Activated T-cell treated with anti-CD3 and anti-CD28 coated beads, Interleukin-2, amount 50 U/mL, for 4 hours (primary cell): Measurements from ENCODE around the gene HLA-DOB. TPM values are rescaled to one million over a fixed set of nuclear protein-coding genes. Genes with fewer than 3 reads are reported as not detected.

Experiments
- ATAC-seq, 2 donors: fragments of 200-7000 bp; cut with Tn5 transposase; one replicate each; pipeline ENCODE4 v1.10.0; 2021
- DNase-seq: peaks from one replicate; pipeline ENCODE4 v3.0.0-alpha.2; 2020
- H3K27me3 Mint-ChIP-seq: one replicate; pipeline ENCODE4 v1.8.0; 2021; ENCODE audit warnings: low read depth, mixed read lengths
- H3K36me3 Mint-ChIP-seq: one replicate; pipeline ENCODE4 v1.8.0; 2022; ENCODE audit warnings: mixed read lengths; ENCODE audit not compliant: insufficient read depth
- H3K4me1 Mint-ChIP-seq: one replicate; pipeline ENCODE4 v1.8.0; 2021; ENCODE audit warnings: low read depth, mixed read lengths
- H3K4me3 Mint-ChIP-seq: one replicate; pipeline ENCODE4 v1.8.0; 2021; ENCODE audit warnings: mild to moderate bottlenecking, moderate library complexity, mixed read lengths
- H3K9me3 Mint-ChIP-seq: one replicate; pipeline ENCODE4 v1.8.0; 2021; ENCODE audit warnings: mixed read lengths
- total RNA-seq, 3 donors: library from RNA; stranded (reverse); gene quantifications; one replicate each; pipeline ENCODE4 v1.2.1, GENCODE V29; 2021

HLA-DOB gene
- total RNA-seq, 3 donors from 2014 or later, result 0.82 to 2.0 (median 1.2) TPM

- ATAC-seq (no peak), DNase-seq (no peak)
These were observed 20.1 kb upstream of the HLA-DOB start for GRCh38 chr6:32836873-32837272.

GRCh38 chr6:32835167-32835893 is 18.5 kb upstream of the HLA-DOB start:
- H3K36me3 Mint-ChIP-seq, result peaks cover 63% of the 10 kb centered on the region
- H3K4me1 Mint-ChIP-seq, result peaks cover 74% of the 10 kb centered on the region
- DNase-seq (no peak), ATAC-seq (no peak)
- H3K4me3 Mint-ChIP-seq, result peak overlapping the region; percentile 62
- H3K27me3 Mint-ChIP-seq, result no peaks in the 10 kb centered on the region
- H3K9me3 Mint-ChIP-seq, result no peaks in the 10 kb centered on the region

More at GRCh38 chr6:32836873-32837272, 20.1 kb upstream of the HLA-DOB start:
- Mint-ChIP-seq H3K36me3 (peaks cover 68% of the 10 kb centered on the region), H3K27me3 (no peaks in the 10 kb centered on the region), H3K4me1 (peaks cover 87% of the 10 kb centered on the region), H3K4me3 (peak overlapping the region; percentile 93), H3K9me3 (no peaks in the 10 kb centered on the region)

GRCh38 chr6:32833664-32834063 is 16.9 kb upstream of the HLA-DOB start:
- ATAC-seq, result no peak
- peaks cover 62% of the 10 kb centered on the region for H3K4me1 Mint-ChIP-seq
- H3K27me3 Mint-ChIP-seq, result no peaks in the 10 kb centered on the region
- peaks cover 76% of the 10 kb centered on the region for H3K36me3 Mint-ChIP-seq
- H3K9me3 Mint-ChIP-seq, result no peaks in the 10 kb centered on the region
- no peak for DNase-seq
- peak overlapping the region; percentile 34 for H3K4me3 Mint-ChIP-seq

- Mint-ChIP-seq H3K9me3 (no peaks in the 10 kb centered on the region), H3K4me1 (peaks cover 60% of the 10 kb centered on the region), H3K36me3 (peaks cover 76% of the 10 kb centered on the region), H3K4me3 (no peak overlapping the region), H3K27me3 (no peaks in the 10 kb centered on the region)
- ATAC-seq (no peak), DNase-seq (no peak)
These were observed 15.7 kb upstream of the HLA-DOB start for GRCh38 chr6:32832535-32832934.

GRCh38 chr6:32830936-32831335 is 14.1 kb upstream of the HLA-DOB start:
- peaks cover 67% of the 10 kb centered on the region for H3K36me3 Mint-ChIP-seq
- DNase-seq (no peak), ATAC-seq (no peak)
- H3K4me3 Mint-ChIP-seq, result no peak overlapping the region
- H3K9me3 Mint-ChIP-seq, result no peaks in the 10 kb centered on the region
- H3K4me1 Mint-ChIP-seq, result peaks cover 51% of the 10 kb centered on the region
- no peaks in the 10 kb centered on the region for H3K27me3 Mint-ChIP-seq

GRCh38 chr6:32830017-32830416 is 13.2 kb upstream of the HLA-DOB start:
- DNase-seq (no peak), ATAC-seq (no peak)
- H3K9me3 Mint-ChIP-seq, result no peaks in the 10 kb centered on the region
- H3K4me3 Mint-ChIP-seq, result no peak overlapping the region
- H3K36me3 Mint-ChIP-seq, result peaks cover 58% of the 10 kb centered on the region
- peaks cover 44% of the 10 kb centered on the region for H3K4me1 Mint-ChIP-seq
- H3K27me3 Mint-ChIP-seq, result no peaks in the 10 kb centered on the region

GRCh38 chr6:32829495-32829894 is 12.7 kb upstream of the HLA-DOB start:
- Mint-ChIP-seq H3K9me3 (no peaks in the 10 kb centered on the region), H3K4me1 (peaks cover 39% of the 10 kb centered on the region), H3K27me3 (no peaks in the 10 kb centered on the region), H3K4me3 (no peak overlapping the region), H3K36me3 (peaks cover 53% of the 10 kb centered on the region)
- DNase-seq, result no peak
- no peak for ATAC-seq

- peaks cover 17% of the 10 kb centered on the region for H3K4me1 Mint-ChIP-seq
- no peaks in the 10 kb centered on the region for H3K9me3 Mint-ChIP-seq
- H3K36me3 Mint-ChIP-seq, result peaks cover 32% of the 10 kb centered on the region
- ATAC-seq (no peak), DNase-seq (no peak)
- no peaks in the 10 kb centered on the region for H3K27me3 Mint-ChIP-seq
- no peak overlapping the region for H3K4me3 Mint-ChIP-seq
These were observed 10.2 kb upstream of the HLA-DOB start for GRCh38 chr6:32827025-32827424.

GRCh38 chr6:32825966-32826365 is 9.2 kb upstream of the HLA-DOB start:
- H3K9me3 Mint-ChIP-seq, result no peaks in the 10 kb centered on the region
- no peak overlapping the region for H3K4me3 Mint-ChIP-seq
- H3K4me1 Mint-ChIP-seq, result peaks cover 15% of the 10 kb centered on the region
- no peaks in the 10 kb centered on the region for H3K27me3 Mint-ChIP-seq
- no peak for DNase-seq
- ATAC-seq, result no peak
- H3K36me3 Mint-ChIP-seq, result peaks cover 26% of the 10 kb centered on the region

GRCh38 chr6:32819729-32820128 is 2.9 kb upstream of the HLA-DOB start:
- DNase-seq (no peak), ATAC-seq (no peak)
- H3K4me1 Mint-ChIP-seq, result peaks cover 2% of the 10 kb centered on the region
- no peak overlapping the region for H3K4me3 Mint-ChIP-seq
- no peaks in the 10 kb centered on the region for H3K27me3 Mint-ChIP-seq
- H3K9me3 Mint-ChIP-seq, result no peaks in the 10 kb centered on the region
- no peaks in the 10 kb centered on the region for H3K36me3 Mint-ChIP-seq

GRCh38 chr6:32818867-32819266 is 2.1 kb upstream of the HLA-DOB start:
- no peak for DNase-seq
- no peaks in the 10 kb centered on the region for H3K9me3 Mint-ChIP-seq
- no peaks in the 10 kb centered on the region for H3K27me3 Mint-ChIP-seq
- H3K4me3 Mint-ChIP-seq, result no peak overlapping the region
- peaks cover 2% of the 10 kb centered on the region for H3K4me1 Mint-ChIP-seq
- no peak for ATAC-seq
- peaks cover 3% of the 10 kb centered on the region for H3K36me3 Mint-ChIP-seq

- ATAC-seq, result no peak
- H3K27me3 Mint-ChIP-seq, result peaks cover 3% of the 10 kb centered on the region
- peak overlapping the region; percentile 55 for H3K4me3 Mint-ChIP-seq
- H3K4me1 Mint-ChIP-seq, result peaks cover 2% of the 10 kb centered on the region
- peaks cover 3% of the 10 kb centered on the region for H3K36me3 Mint-ChIP-seq
- no peaks in the 10 kb centered on the region for H3K9me3 Mint-ChIP-seq
- no peak for DNase-seq
These were observed 806 bp downstream of the HLA-DOB start for GRCh38 chr6:32815996-32816395.

- Mint-ChIP-seq H3K4me1 (peaks cover 2% of the 10 kb centered on the region), H3K27me3 (peaks cover 3% of the 10 kb centered on the region), H3K9me3 (no peaks in the 10 kb centered on the region), H3K36me3 (peaks cover 3% of the 10 kb centered on the region), H3K4me3 (no peak overlapping the region)
- ATAC-seq (no peak), DNase-seq (no peak)
These were observed 1.7 kb downstream of the HLA-DOB start for GRCh38 chr6:32815115-32815514.

GRCh38 chr6:32814145-32814544 is 2.7 kb downstream of the HLA-DOB start:
- H3K9me3 Mint-ChIP-seq, result no peaks in the 10 kb centered on the region
- ATAC-seq, result no peak
- no peak overlapping the region for H3K4me3 Mint-ChIP-seq
- H3K4me1 Mint-ChIP-seq, result peaks cover 2% of the 10 kb centered on the region
- H3K36me3 Mint-ChIP-seq, result peaks cover 3% of the 10 kb centered on the region
- no peak for DNase-seq
- peaks cover 3% of the 10 kb centered on the region for H3K27me3 Mint-ChIP-seq

- no peak for DNase-seq
- Mint-ChIP-seq H3K36me3 (no peaks in the 10 kb centered on the region), H3K9me3 (no peaks in the 10 kb centered on the region), H3K4me1 (no peaks in the 10 kb centered on the region), H3K4me3 (no peak overlapping the region), H3K27me3 (peaks cover 33% of the 10 kb centered on the region)
- ATAC-seq, result no peak
These were observed 7.6 kb downstream of the HLA-DOB start for GRCh38 chr6:32809171-32809570.
